Calu3 (cell line): Measurements from ENCODE around the gene C17orf113. TPM values are rescaled to one million over a fixed set of nuclear protein-coding genes. Genes with fewer than 3 reads are reported as not detected.
A peak's percentile ranks its signal among the peaks of the same experiment; 100 is the strongest.

Source experiments
- BruUV-seq: library from RNA; stranded (reverse); fragments of 400-500 nt; replicated peaks from 2 replicates; lab custom pipeline; 2021; lab: Mats Ljungman, UMichigan
- CTCF ChIA-PET: fragments of 300-600 bp; sonication (Branson Sonifier 250); formaldehyde crosslinking; loops from one replicate; lab custom pipeline; 2022; ENCODE audit warnings: antibody characterized with exemption; lab: Charles Lee
- DNase-seq: peaks from one replicate; pipeline ENCODE4 v3.0.0; 2022
- H3K27ac Mint-ChIP-seq: one replicate; pipeline ENCODE4 v1.8.0; 2022; ENCODE audit warnings: mixed read lengths; ENCODE audit not compliant: unreplicated experiment
- H3K27me3 Mint-ChIP-seq: one replicate; pipeline ENCODE4 v1.8.0; 2022; ENCODE audit warnings: mixed read lengths; ENCODE audit not compliant: unreplicated experiment
- H3K36me3 Mint-ChIP-seq: one replicate; pipeline ENCODE4 v1.8.0; 2022; ENCODE audit warnings: mild to moderate bottlenecking, moderate library complexity, mixed read lengths; ENCODE audit not compliant: insufficient read depth, unreplicated experiment
- H3K4me1 Mint-ChIP-seq: one replicate; pipeline ENCODE4 v1.8.0; 2022; ENCODE audit warnings: mild to moderate bottlenecking, low read depth, mixed read lengths; ENCODE audit not compliant: unreplicated experiment
- H3K4me3 Mint-ChIP-seq: one replicate; pipeline ENCODE4 v1.8.0; 2022; ENCODE audit warnings: mild to moderate bottlenecking, low read depth, moderate library complexity, mixed read lengths; ENCODE audit not compliant: unreplicated experiment
- H3K9me3 Mint-ChIP-seq: one replicate; pipeline ENCODE4 v1.8.0; 2022; ENCODE audit warnings: low read depth, mixed read lengths; ENCODE audit not compliant: unreplicated experiment
- CTCF ChIP-seq: fragments of 200-600 bp; IDR thresholded peaks from one replicate; pipeline ENCODE4 v1.8.0; 2022; ENCODE audit warnings: antibody characterized with exemption; ENCODE audit not compliant: unreplicated experiment
- intact Hi-C: fragments of 100-400 bp; cut with micrococcal nuclease; formaldehyde crosslinking; loops from one replicate; pipeline ENCODE4 v1.10.0; 2022; ENCODE audit not compliant: unreplicated experiment
- total RNA-seq: library from RNA; stranded (reverse); gene quantifications from 2 replicates; pipeline ENCODE4 v1.2.3, GENCODE V29; 2022

C17orf113 gene
- total RNA-seq, 1 experiment from 2014 or later = 4.2 TPM

GRCh38 chr17:42051645-42052044 lies 1.2 kb upstream of the C17orf113 start:
- no peaks in the 10 kb centered on the region for H3K9me3 Mint-ChIP-seq
- no TSS peak for BruUV-seq
- H3K4me1 Mint-ChIP-seq = peaks cover 7% of the 10 kb centered on the region
- TF ChIP-seq CTCF = no peak
- no peak overlapping the region for H3K27ac Mint-ChIP-seq
- no peak for DNase-seq
- peak overlapping the region; percentile 76 for H3K4me3 Mint-ChIP-seq
- CTCF ChIA-PET = interaction anchor here (0.7 to 1.4 kb wide), 3 partner anchors 18 to 49 kb away, joined by 3 to 5 read pairs (median 4); no protein-coding TSS in a partner anchor
- peaks cover 55% of the 10 kb centered on the region for H3K27me3 Mint-ChIP-seq
- intact Hi-C loops = no loop called here
- peaks cover 14% of the 10 kb centered on the region for H3K36me3 Mint-ChIP-seq

GRCh38 chr17:42051013-42051400 lies 606 bp upstream of the C17orf113 start:
- Mint-ChIP-seq H3K27me3 (peaks cover 49% of the 10 kb centered on the region), H3K4me1 (peaks cover 7% of the 10 kb centered on the region), H3K4me3 (peak overlapping the region; percentile 76), H3K27ac (peak overlapping the region; percentile 40), H3K9me3 (no peaks in the 10 kb centered on the region), H3K36me3 (peaks cover 14% of the 10 kb centered on the region)
- CTCF ChIA-PET = interaction anchor here (0.7 to 1.4 kb wide), 3 partner anchors 17 to 49 kb away, joined by 3 to 5 read pairs (median 4); no protein-coding TSS in a partner anchor
- intact Hi-C loops = no loop called here
- BruUV-seq = no TSS peak
- no peak for DNase-seq
- no peak for TF ChIP-seq CTCF

GRCh38 chr17:42049834-42050392 lies 488 bp downstream of the C17orf113 start:
- CTCF ChIA-PET = interaction anchor here (0.9 to 1.3 kb wide), 2 partner anchors 32 to 87 kb away, joined by 3 read pairs; partner anchors contain the start of gene DNAJC7
- no peaks in the 10 kb centered on the region for H3K9me3 Mint-ChIP-seq
- intact Hi-C loops = no loop called here
- H3K4me3 Mint-ChIP-seq = peak overlapping the region; percentile 76
- no TSS peak for BruUV-seq
- H3K36me3 Mint-ChIP-seq = peaks cover 14% of the 10 kb centered on the region
- H3K4me1 Mint-ChIP-seq = peaks cover 7% of the 10 kb centered on the region
- DNase-seq = peak; percentile 18
- peaks cover 38% of the 10 kb centered on the region for H3K27me3 Mint-ChIP-seq
- no peak overlapping the region for H3K27ac Mint-ChIP-seq
- TF ChIP-seq CTCF = no peak

- intact Hi-C loops = no loop called here
- Mint-ChIP-seq H3K4me3 (no peak overlapping the region), H3K27me3 (peaks cover 13% of the 10 kb centered on the region), H3K9me3 (no peaks in the 10 kb centered on the region), H3K27ac (no peak overlapping the region), H3K4me1 (peaks cover 7% of the 10 kb centered on the region), H3K36me3 (peaks cover 14% of the 10 kb centered on the region)
- CTCF ChIA-PET = no interaction called here
- no peak for DNase-seq
- BruUV-seq = no TSS peak
- no peak for TF ChIP-seq CTCF
Observed at GRCh38 chr17:42047343-42047742, 3.1 kb downstream of the C17orf113 start.
